ENCODE data around the gene CEP68. TPM values are rescaled to one million over a fixed set of nuclear protein-coding genes. Genes with fewer than 3 reads are reported as not detected.

CEP68 gene
- total and polyA plus RNA-seq, 2 donors (not counting 1 experiment from before 2014, with no cell fraction given) = 8.5 to 12.7 TPM

- Histone ChIP-seq H3K9me3 (ENCODE audit: control insufficient read depth, insufficient read depth, low read depth, low read length) (no peaks in the 10 kb centered on the region), H3K4me3 (replicated peaks in 1 of 4; ENCODE audit: control extremely low read depth in 1 of 4, insufficient read depth in 1 of 4, low read depth in 3 of 4, low read length in 4 of 4) (no peak overlapping the region), H3K9ac (ENCODE audit: insufficient read depth, low read length) (no peak overlapping the region), H3K79me2 (ENCODE audit: control insufficient read depth, insufficient read depth, low read length) (peaks cover 9% of the 10 kb centered on the region), H3K4me2 (ENCODE audit: extremely low read depth, insufficient read depth, low read length) (no peak overlapping the region), H3K4me1 (ENCODE audit: control insufficient read depth, extremely low read depth, insufficient read depth, low read length) (peaks cover 6% of the 10 kb centered on the region), H3K36me3 (ENCODE audit: control insufficient read depth, insufficient read depth, low read length) (no peaks in the 10 kb centered on the region), H3K27ac (ENCODE audit: insufficient read depth, low read length) (no peak overlapping the region), H3K27me3 (ENCODE audit: control insufficient read depth, insufficient read depth, low read length) (no peaks in the 10 kb centered on the region), H4K20me1 (ENCODE audit: control insufficient read depth, extremely low read depth, insufficient read depth, low read length) (no peaks in the 10 kb centered on the region), H2AFZ (ENCODE audit: low read length) (no peak overlapping the region)
- TF ChIP-seq CTCF (conservative IDR thresholded peaks at IDR 0.05 in 1 of 2, IDR thresholded peaks at IDR 0.05 in 1 of 2; ENCODE audit: low read depth in 1 of 2, low read length in 2 of 2) (no peak), EZH2 (IDR thresholded peaks at IDR 0.05; ENCODE audit: low read length, missing control alignments) (no peak)
- DNase-seq (ENCODE audit: low read depth in 2 of 2) = no peak
Observed at GRCh38 chr2:65059071-65059470, 2.9 kb downstream of the CEP68 start.

GRCh38 chr2:65061146-65061909 lies 5.1 kb downstream of the CEP68 start:
- Histone ChIP-seq H3K27me3 (ENCODE audit: control insufficient read depth, insufficient read depth, low read length) (no peaks in the 10 kb centered on the region), H3K36me3 (ENCODE audit: control insufficient read depth, insufficient read depth, low read length) (no peaks in the 10 kb centered on the region), H3K4me1 (ENCODE audit: control insufficient read depth, extremely low read depth, insufficient read depth, low read length) (peaks cover 14% of the 10 kb centered on the region), H3K4me3 (replicated peaks in 1 of 4; ENCODE audit: control extremely low read depth in 1 of 4, insufficient read depth in 1 of 4, low read depth in 3 of 4, low read length in 4 of 4) (no peak overlapping the region), H3K27ac (ENCODE audit: insufficient read depth, low read length) (no peak overlapping the region), H3K9me3 (ENCODE audit: control insufficient read depth, insufficient read depth, low read depth, low read length) (no peaks in the 10 kb centered on the region), H3K79me2 (ENCODE audit: control insufficient read depth, insufficient read depth, low read length) (peaks cover 10% of the 10 kb centered on the region), H3K4me2 (ENCODE audit: extremely low read depth, insufficient read depth, low read length) (no peak overlapping the region), H3K9ac (ENCODE audit: insufficient read depth, low read length) (no peak overlapping the region), H4K20me1 (ENCODE audit: control insufficient read depth, extremely low read depth, insufficient read depth, low read length) (no peaks in the 10 kb centered on the region), H2AFZ (ENCODE audit: low read length) (no peak overlapping the region)
- TF ChIP-seq EZH2 (IDR thresholded peaks at IDR 0.05; ENCODE audit: low read length, missing control alignments) = no peak
- no peak for DNase-seq (ENCODE audit: low read depth in 2 of 2)

- Histone ChIP-seq H4K20me1 (ENCODE audit: control insufficient read depth, extremely low read depth, insufficient read depth, low read length) (no peaks in the 10 kb centered on the region), H2AFZ (ENCODE audit: low read length) (no peak overlapping the region), H3K27ac (ENCODE audit: insufficient read depth, low read length) (no peak overlapping the region), H3K9me3 (ENCODE audit: control insufficient read depth, insufficient read depth, low read depth, low read length) (no peaks in the 10 kb centered on the region), H3K4me2 (ENCODE audit: extremely low read depth, insufficient read depth, low read length) (no peak overlapping the region), H3K27me3 (ENCODE audit: control insufficient read depth, insufficient read depth, low read length) (no peaks in the 10 kb centered on the region), H3K9ac (ENCODE audit: insufficient read depth, low read length) (no peak overlapping the region), H3K4me3 (replicated peaks in 1 of 4; ENCODE audit: control extremely low read depth in 1 of 4, insufficient read depth in 1 of 4, low read depth in 3 of 4, low read length in 4 of 4) (no peak overlapping the region), H3K79me2 (ENCODE audit: control insufficient read depth, insufficient read depth, low read length) (peaks cover 10% of the 10 kb centered on the region), H3K4me1 (ENCODE audit: control insufficient read depth, extremely low read depth, insufficient read depth, low read length) (peaks cover 14% of the 10 kb centered on the region), H3K36me3 (ENCODE audit: control insufficient read depth, insufficient read depth, low read length) (no peaks in the 10 kb centered on the region)
- DNase-seq (ENCODE audit: low read depth in 2 of 2) = no peak
- TF ChIP-seq CTCF (conservative IDR thresholded peaks at IDR 0.05 in 1 of 2, IDR thresholded peaks at IDR 0.05 in 1 of 2; ENCODE audit: low read depth in 1 of 2, low read length in 2 of 2) = no peak
- TF ChIP-seq EZH2 (IDR thresholded peaks at IDR 0.05; ENCODE audit: low read length, missing control alignments) = no peak
Observed at GRCh38 chr2:65061910-65062339, 5.7 kb downstream of the CEP68 start.
